Activated B cell treated with CpG ODN at 0.5 μM for 24 hours (primary cell): ENCODE measurements around the gene FMNL2. TPM values are rescaled to one million over a fixed set of nuclear protein-coding genes. Genes with fewer than 3 reads are reported as not detected.

Source experiments
- ATAC-seq: fragments of 200-7000 bp; cut with Tn5 transposase; one replicate; pipeline ENCODE4 v1.10.0; 2021; ENCODE audit warnings: low read depth, mild to moderate bottlenecking, moderate library complexity
- CTCF ChIA-PET: fragments of 350-600 bp; sonication (Branson Sonifier 250); formaldehyde crosslinking; loops from one replicate; lab custom pipeline; 2021; ENCODE audit warnings: antibody characterized with exemption; lab: Charles Lee
- POLR2A ChIA-PET: fragments of 350-600 bp; sonication (Branson Sonifier 250); formaldehyde crosslinking; loops from one replicate; lab custom pipeline; 2021; ENCODE audit warnings: antibody characterized with exemption; lab: Charles Lee
- DNase-seq: peaks from one replicate; pipeline ENCODE4 v3.0.0; 2022
- H3K27ac Mint-ChIP-seq: one replicate; pipeline ENCODE4 v1.8.0; 2020; ENCODE audit warnings: mixed read lengths
- H3K27me3 Mint-ChIP-seq: one replicate; pipeline ENCODE4 v1.8.0; 2021; ENCODE audit warnings: mixed read lengths
- H3K36me3 Mint-ChIP-seq: one replicate; pipeline ENCODE4 v1.8.0; 2021; ENCODE audit warnings: low read depth, mixed read lengths
- H3K4me1 Mint-ChIP-seq: one replicate; pipeline ENCODE4 v1.8.0; 2021; ENCODE audit warnings: mixed read lengths
- H3K4me3 Mint-ChIP-seq: one replicate; pipeline ENCODE4 v1.8.0; 2020; ENCODE audit warnings: mild to moderate bottlenecking, mixed read lengths
- H3K9me3 Mint-ChIP-seq: one replicate; pipeline ENCODE4 v1.8.0; 2020; ENCODE audit warnings: mixed read lengths
- CTCF ChIP-seq: fragments of 200-600 bp; IDR thresholded peaks from one replicate; pipeline ENCODE4 v1.8.0; 2022; ENCODE audit warnings: antibody characterized with exemption, mild to moderate bottlenecking
- intact Hi-C: fragments of 100-400 bp; cut with micrococcal nuclease; formaldehyde crosslinking; loops from one replicate; pipeline ENCODE4 v1.15.1; 2024
- total RNA-seq: library from RNA; stranded (reverse); gene quantifications from 2 replicates; pipeline ENCODE4 v1.2.3, GENCODE V29; 2022

The FMNL2 gene
- total RNA-seq, 1 donor from 2014 or later = 4.0 TPM

DNA sequence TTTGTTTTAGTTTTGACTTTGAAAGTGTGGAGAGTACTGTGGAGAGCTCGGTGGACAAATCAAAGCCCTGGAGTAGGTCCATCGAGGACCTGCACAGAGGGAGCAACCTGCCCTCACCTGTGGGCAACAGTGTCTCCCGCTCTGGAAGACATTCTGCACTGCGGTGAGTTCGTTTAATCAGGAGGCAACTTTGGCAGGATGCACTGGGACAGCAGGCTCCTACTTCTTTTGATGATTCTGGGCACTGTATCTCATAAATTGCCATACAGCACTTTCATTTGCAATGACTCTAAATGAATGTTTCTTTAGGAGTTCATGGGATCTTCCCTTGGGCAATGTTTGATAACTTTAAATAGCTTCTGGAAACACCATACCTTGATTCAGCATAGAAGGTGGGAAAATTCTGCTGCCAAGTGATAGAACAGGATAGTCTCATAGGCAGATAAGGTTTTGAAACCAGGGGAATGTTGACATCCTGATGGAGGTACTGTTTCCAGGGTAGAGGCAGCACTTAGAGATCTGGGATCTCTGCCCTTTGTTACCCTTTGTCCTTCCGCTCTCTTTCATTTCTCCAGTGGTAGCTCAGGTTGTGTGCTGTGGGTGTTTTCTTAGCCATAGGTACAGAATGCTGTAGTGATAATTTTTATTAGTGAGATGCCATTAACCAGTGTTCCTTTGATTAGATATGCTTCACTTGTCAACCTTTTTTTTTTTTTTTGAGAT is 226.1 kb downstream of the FMNL2 start:
- no peak for DNase-seq
- ChIA-PET POLR2A (no interaction called here), CTCF (no interaction called here)
- no peak for TF ChIP-seq CTCF
- Mint-ChIP-seq H3K4me3 (no peak overlapping the region), H3K36me3 (no peaks in the 10 kb centered on the region), H3K4me1 (peaks cover 16% of the 10 kb centered on the region), H3K27me3 (no peaks in the 10 kb centered on the region), H3K27ac (no peak overlapping the region), H3K9me3 (no peaks in the 10 kb centered on the region)
- ATAC-seq = no peak
- intact Hi-C loops = no loop called here

DNA sequence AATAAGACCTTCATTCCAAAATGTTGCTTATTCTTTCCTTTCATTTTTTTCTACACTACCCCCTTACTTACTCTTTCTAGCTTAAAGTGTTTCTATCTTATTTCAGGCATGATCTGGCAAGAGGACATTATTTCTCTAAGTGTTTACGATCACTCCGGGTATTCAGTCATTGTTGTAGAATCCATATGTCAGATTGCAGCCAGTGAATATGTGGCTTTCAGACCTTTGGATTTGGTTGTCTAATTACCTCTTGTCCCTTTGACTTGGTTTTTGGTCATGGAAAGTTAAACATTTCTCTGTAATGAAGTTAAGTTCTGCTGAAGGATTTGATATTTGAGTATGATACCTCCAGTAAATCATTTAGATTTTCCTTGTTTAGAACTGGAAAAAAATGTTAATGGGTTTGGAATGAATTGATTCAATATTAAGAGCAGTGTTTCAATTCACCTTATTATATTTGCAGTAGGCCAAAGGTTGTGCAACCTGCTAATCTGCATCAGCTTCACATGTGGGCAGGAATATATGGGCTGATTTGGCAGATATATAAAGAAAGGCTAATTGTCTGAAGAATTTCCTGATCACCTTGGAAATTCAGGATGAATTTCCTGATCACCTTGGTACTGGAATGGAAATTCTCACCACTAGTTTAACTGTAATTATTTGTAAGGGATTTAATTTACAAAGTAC is 227.4 kb downstream of the FMNL2 start:
- intact Hi-C loops = no loop called here
- H3K27ac Mint-ChIP-seq = no peak overlapping the region
- H3K36me3 Mint-ChIP-seq = no peaks in the 10 kb centered on the region
- H3K4me1 Mint-ChIP-seq = peaks cover 28% of the 10 kb centered on the region
- no peak overlapping the region for H3K4me3 Mint-ChIP-seq
- no peak for ATAC-seq
- DNase-seq = no peak
- POLR2A ChIA-PET = no interaction called here
- H3K9me3 Mint-ChIP-seq = no peaks in the 10 kb centered on the region
- no peak for TF ChIP-seq CTCF
- no peaks in the 10 kb centered on the region for H3K27me3 Mint-ChIP-seq
- CTCF ChIA-PET = interaction anchor here (1.1 kb wide), 1 partner anchor 73 kb away, joined by 3 read pairs; no protein-coding TSS in a partner anchor

- POLR2A ChIA-PET = no interaction called here
- Mint-ChIP-seq H3K4me3 (no peak overlapping the region), H3K9me3 (no peaks in the 10 kb centered on the region), H3K27ac (peak overlapping the region; percentile 4), H3K36me3 (no peaks in the 10 kb centered on the region), H3K27me3 (no peaks in the 10 kb centered on the region), H3K4me1 (peaks cover 28% of the 10 kb centered on the region)
- intact Hi-C loops = no loop called here
- no peak for DNase-seq
- TF ChIP-seq CTCF = no peak
- CTCF ChIA-PET = no interaction called here
- ATAC-seq = no peak
These were observed 228.8 kb downstream of the FMNL2 start for GRCh38 chr2:152563764-152564163.

- ChIA-PET CTCF (no interaction called here), POLR2A (interaction anchor here (0.7 kb wide), 1 partner anchor 388 kb away, joined by 7 read pairs; no protein-coding TSS in a partner anchor)
- no peak for ATAC-seq
- H3K36me3 Mint-ChIP-seq = no peaks in the 10 kb centered on the region
- no peaks in the 10 kb centered on the region for H3K9me3 Mint-ChIP-seq
- H3K4me3 Mint-ChIP-seq = peak overlapping the region; percentile 3
- intact Hi-C loops = loop anchor here (1.0 kb wide), 1 partner anchor 46 kb away; no protein-coding TSS in a partner anchor
- H3K27ac Mint-ChIP-seq = no peak overlapping the region
- no peaks in the 10 kb centered on the region for H3K27me3 Mint-ChIP-seq
- peaks cover 27% of the 10 kb centered on the region for H3K4me1 Mint-ChIP-seq
- TF ChIP-seq CTCF = no peak
- no peak for DNase-seq
These were observed 230.0 kb downstream of the FMNL2 start for GRCh38 chr2:152564754-152565551.
